Iris pigment epithelial cell (primary cell): ENCODE measurements around the gene ARHGAP25.

Experiments
- DNase-seq: peaks from one replicate; pipeline ENCODE4 v3.0.0-alpha.2; 2011; ENCODE audit warnings: low read depth

ARHGAP25 gene

DNA sequence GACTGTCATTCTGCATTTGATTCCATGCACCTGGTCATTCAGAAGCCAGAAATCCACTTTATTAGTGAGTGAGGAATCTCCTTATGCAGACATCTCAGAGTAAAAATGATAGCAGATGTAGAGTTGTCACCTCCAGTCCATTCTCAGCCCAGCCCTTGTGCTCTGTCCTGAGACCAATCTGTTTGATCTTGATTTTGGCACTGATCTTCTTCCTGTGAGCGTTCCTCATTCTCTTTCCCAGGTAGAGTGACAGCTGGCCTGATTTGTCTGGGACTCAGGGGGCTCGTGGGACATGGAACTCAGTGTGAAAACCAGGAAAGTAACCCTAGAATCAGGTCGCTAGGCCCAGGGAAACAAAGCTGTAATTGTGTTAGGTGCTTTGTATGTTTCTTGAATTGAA, 8.9 kb downstream of the ARHGAP25 start:
- no peak for DNase-seq

DNA sequence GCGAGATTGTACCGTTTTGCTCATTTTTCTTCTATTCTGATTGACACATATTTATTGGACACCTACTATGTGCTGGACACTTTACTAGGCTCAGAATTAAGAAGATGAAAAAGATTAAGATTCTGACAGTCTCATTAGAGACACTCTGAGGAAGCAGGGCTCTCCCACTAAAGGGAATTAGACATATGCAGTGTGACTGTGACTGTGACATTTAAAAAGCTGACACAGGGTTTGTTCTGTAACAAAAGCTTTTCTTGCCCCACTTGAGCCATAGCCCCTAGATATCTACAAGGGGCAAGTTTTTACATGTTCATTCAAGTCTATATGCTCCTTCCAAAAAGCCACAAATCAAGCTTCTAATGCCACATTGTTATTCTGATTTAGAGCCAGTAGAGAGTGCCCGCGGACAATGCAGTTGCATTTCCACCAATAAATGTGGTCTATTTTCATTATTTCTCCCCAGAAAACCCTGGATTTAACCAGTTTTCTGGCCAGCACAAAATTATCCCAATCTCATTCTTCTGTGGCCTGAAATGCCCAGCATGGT, 9.8 kb downstream of the ARHGAP25 start:
- no peak for DNase-seq

DNA sequence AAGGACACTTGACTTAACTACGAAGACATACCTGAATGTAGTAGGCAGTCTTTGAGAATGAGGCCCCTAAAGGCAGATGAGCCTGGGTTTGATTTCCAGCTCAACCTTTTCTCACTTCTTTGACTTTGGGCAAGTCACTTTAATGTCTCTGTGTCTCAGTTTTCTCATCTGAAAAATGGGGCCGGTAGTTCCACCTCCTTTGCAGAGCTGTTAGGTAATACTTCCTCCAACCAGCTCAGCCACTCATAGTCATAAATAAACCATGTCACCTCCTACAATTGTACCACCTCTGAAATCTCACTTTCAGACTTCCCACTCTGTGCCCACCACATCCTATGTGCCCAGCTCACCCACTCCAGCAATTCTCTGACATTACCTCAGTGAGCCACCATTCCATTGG, 10.4 kb downstream of the ARHGAP25 start:
- no peak for DNase-seq

DNA sequence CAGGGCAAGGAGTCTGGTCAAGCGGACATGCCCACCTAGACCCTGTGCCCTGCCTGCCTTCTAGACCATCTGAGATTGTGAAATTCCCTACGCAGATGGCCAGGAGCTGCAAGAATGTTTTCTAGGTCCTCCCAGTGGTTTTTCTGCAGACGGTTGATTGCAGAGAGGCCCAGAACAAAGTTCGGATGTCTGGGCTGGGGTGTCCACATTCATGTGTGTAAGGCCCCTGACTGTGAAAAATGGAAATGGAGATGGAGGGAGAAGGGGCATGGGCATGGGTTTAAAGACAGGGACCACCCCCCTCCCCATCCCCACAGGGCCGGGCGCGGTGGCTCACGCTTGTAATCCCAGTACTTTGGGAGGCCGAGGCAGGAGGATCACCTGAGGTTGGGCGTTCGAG, 11.8 kb downstream of the ARHGAP25 start:
- DNase-seq: no peak

- no peak for DNase-seq
Observed at GRCh38 chr2:68747413-68747812, 12.8 kb downstream of the ARHGAP25 start.

DNA sequence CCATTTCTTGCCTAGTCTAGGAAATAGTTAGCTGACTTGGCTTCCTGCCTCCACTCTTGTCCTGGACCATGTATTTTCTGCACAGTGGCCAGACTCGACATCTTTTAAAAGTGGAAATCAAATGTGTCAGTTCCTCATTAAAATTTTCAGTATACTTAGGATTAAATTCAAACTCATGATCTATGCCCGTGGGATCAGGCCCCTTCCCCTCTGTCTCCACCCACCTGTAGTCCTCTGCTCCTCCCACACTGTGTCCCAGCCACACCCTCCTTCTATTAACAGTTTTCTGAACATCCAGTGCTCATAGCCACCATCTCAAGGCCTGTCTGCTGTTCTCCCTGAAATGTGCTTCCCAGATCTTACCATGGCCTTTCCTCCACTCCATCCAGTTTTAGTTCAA, 13.3 kb downstream of the ARHGAP25 start:
- no peak for DNase-seq

- no peak for DNase-seq
Observed at GRCh38 chr2:68748568-68748967, 14.0 kb downstream of the ARHGAP25 start.

DNA sequence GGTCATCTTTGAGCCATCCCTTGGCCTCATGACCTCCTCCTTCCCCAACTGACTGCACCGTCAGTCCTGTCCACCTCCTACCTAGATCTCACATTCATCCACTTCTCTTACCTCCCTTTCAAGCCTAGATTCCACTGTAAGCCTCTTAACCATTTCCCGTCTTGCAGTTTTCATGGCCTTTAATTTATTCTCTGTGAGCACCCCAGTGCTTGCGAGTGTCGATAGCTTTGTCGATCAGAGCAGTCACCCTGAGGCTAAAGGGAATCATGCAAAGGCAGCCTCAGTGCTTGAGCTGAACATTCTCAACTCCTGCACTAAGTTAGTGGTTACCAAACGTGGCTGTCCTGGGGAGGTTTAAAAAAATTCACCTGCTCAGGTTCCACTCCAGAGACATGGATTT, 14.7 kb downstream of the ARHGAP25 start:
- DNase-seq: no peak

DNA sequence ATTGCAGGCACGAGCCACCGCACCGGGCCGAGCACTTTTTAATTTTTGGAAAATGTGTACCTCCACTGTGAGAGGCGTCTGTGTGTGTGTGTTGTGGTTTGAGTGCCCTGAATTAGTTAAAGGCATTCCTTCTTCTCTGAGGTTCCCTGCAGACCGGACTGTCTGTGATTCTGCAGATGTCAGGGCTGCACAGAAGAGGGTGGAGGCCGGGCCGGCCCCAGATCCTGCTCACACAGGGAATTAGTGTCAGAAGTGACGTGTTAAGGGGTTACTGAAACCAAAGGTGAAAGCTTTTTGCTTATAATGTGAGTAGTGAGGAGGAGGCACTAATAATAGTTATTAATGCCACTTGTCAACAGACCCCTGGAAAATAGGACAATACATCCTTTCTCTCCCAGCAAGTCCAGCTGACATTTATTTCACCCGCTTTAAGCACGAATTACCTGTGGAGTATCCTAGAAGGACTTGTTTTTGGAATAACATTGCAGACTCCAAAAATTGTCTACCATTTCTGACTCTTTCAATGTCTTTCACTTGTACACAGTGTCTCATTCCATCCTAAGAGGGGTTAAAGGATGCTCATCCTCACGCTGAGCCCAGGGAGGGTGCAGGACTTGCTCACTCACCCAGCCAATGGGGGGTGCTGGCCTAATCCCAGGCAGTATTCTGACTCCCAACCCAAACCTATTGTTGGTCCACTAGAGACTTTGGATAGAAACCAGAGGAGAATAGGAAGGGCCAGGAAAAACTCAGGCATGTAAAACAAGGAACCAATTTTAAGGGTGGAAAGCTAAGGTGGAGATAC, 16.2 kb downstream of the ARHGAP25 start:
- DNase-seq: no peak

DNA sequence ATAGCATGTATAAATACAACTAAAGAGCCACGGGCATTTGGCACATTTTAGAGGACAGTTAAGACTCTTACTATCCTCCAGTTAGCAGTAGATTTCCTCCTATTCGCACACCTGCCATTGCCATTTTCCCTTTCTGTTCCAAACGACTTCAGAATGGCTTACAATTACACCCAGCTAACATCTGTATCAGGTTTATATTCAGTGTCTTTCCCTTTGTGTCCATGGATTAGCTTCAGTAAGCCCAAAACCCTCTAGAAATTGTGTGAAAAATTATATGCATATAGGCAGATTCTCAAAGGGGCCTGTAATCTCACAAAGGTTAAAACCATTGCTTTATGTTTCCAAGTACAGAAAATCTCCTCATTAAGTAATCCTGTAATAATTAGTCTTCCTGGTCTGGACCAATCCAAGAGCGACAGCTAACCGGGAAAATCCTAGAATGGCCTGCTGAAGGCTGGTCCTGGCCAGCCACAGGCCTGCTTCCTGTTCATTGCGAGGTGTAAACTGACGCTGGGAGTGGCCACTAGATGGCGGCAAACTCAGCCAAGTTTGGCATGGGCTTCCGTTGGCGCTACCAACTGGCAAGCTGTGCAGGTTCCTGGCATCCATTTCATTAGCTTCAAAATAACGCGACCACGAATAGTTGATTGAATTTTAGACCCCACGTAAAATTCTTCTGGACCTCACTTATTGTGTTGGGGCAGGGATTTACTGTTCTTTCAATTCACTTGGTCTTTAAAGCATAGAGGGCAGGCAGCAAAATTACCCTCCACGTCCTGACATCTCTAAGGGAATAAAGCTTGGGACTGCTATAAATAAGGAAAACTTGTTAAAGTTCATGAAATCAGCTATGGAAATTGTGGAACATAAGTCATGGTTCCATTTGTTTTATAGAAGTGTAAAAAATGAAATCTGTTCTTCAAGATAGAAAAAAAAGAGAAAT, 17.1 kb downstream of the ARHGAP25 start:
- peak; percentile 81 for DNase-seq

- no peak for DNase-seq
Observed at GRCh38 chr2:68753318-68753717, 18.7 kb downstream of the ARHGAP25 start.

DNA sequence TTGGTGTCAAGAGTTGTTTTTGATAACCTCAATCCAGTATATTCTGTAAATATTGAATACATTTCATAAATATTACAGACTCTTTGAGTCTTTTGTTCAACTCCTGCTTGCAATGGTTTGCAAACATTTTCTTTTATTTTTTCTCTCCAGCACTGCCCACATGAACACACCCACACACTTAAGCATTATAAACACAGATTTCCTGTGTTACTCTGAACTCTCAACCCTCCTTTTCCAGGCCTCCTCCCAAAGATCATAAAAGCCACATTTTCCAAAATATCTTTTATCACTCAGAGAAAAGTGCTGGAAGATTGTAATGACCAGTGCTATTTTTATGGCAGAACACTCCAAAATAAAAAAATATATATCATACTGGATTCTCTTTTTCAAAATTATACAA, 20.5 kb downstream of the ARHGAP25 start:
- DNase-seq: peak; percentile 46

DNA sequence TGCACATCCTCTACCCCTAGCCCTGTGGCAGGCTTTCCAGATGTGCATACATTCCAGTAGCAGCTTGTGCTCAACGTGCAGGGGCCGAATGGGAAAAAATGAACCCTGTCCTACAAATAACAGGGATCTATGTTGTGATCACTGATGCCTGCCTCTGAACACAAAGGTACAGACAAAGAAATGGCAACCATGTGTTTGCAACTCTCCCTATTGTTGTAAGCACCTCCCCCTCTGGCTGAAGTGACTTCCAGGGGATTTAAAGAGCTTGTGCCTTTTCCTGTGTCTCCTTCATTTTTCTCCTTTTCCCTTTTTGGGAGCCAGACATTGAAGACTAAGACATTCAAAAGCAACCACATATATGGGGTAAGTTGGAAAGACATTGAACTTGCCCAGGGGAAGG, 21.6 kb downstream of the ARHGAP25 start:
- DNase-seq: no peak

GRCh38 chr2:68757081-68757480, 22.5 kb downstream of the ARHGAP25 start:
- DNase-seq: no peak

- no peak for DNase-seq
Observed at GRCh38 chr2:68762100-68762499, 27.5 kb downstream of the ARHGAP25 start.

GRCh38 chr2:68762665-68763064, 28.1 kb downstream of the ARHGAP25 start:
- DNase-seq: peak; percentile 88

GRCh38 chr2:68764041-68764805, 29.6 kb downstream of the ARHGAP25 start:
- DNase-seq: peak; percentile 23

DNA sequence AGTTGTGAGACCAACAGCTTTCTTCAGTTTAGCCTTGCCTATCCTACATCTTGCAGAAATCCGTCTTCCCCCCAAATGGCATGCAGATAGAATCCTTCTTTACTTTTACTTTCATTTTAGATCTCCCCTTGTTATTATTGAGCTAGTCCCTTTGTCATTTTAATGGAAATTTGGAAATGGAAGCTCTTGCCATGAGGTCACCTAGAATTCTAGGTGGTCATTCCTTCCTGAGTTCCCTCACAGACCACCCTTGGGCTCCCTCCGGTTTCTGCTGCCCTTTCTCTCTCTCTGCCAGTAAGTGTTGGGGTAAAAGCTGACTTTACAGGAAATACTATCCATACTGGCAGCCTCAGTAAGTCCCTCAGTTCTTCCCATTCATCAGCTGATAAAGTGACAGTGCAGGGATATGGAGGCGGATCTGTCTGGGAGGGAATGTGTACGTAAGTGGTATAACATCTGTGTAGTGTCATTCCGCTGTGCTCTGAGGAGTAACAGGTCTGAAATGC, 30.2 kb downstream of the ARHGAP25 start:
- peak; percentile 32 for DNase-seq

DNA sequence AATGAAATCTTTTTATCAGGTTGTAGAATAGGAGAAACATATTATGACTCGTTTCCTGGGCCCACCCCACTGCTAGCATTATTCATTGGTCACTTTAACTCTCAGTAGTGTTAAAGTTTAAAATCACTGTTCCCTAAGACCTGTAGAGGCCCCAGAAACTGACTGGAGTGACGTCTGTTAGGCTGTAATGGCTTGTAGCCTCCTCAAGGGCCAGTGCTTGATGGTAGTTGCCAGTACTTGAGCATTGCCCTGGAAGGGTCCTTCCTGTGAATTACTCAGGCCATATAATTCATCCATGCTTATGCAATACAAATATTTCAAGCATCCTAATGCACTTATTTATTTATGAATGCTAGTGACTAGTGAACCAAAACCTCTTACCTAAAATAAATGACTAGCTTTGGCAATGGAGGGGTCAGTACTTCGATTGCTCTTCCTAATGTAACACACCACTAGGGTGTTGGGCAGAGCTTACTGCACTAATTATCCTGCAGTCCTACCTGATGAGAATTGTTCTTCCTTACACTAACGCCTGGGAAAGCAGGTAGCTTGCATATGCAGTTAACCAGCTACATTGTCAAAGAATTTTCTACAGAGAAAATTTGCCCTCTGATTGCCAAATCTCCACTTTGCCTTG, 31.2 kb downstream of the ARHGAP25 start:
- DNase-seq: peak; percentile 64

DNA sequence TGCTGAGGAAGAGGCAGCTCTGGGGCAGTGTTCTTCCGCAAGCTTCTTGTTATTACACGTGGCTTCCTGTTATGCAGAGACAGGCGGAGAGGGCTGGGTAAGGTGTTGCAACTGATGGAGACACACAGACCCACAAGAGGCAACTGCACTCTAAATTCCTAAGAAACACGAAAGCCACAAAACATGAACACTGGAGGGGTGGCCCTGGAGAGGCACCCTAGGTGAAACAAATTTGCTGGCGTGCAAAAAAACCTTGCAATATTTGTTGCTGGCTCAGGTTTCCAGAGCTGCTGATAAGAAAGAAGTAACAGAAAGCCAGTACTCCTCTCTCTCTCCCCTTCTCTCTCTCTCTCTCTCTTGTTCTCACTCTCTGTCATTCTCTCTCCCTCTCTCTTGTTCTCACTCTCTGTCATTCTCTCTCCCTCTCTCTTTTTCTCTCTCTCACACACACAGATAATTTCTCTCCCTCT, 31.8 kb downstream of the ARHGAP25 start:
- peak; percentile 98 for DNase-seq
